ENCODE data around the gene KAZN. TPM values are rescaled to one million over a fixed set of nuclear protein-coding genes. Genes with fewer than 3 reads are reported as not detected.
A peak's percentile ranks its signal among the peaks of the same experiment; 100 is the strongest.

The KAZN gene
- total RNA-seq, 1 donor from 2014 or later = 11.6 TPM

DNA sequence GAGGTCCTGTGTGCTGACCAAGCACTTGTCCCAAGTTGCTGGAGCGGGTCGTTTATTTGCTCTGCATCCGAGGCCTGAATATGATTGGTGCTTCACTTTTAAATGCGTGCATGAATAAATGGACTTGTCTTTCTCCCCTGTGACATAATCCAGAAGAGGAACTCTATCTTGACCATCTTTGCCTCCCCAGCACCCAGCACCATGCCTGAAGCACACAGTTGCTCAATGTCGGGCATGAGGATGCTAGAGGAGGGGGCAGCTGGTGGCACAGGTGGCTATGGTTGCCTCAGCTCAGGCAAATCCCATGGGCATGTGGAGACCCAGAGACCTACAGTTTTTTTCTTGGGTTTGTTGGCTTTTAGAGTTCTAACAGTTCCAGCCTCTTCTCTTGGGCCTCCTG is 142.6 kb downstream of the KAZN start:
- Mint-ChIP-seq H3K9me3 (no peaks in the 10 kb centered on the region), H3K4me1 (peaks cover 40% of the 10 kb centered on the region), H3K4me3 (no peak overlapping the region), H3K36me3 (ENCODE audit: low read depth) (peaks cover 3% of the 10 kb centered on the region), H3K27ac (ENCODE audit: unreplicated experiment) (peak overlapping the region; percentile 73), H3K27me3 (ENCODE audit: low read depth) (peaks cover 10% of the 10 kb centered on the region)
- DNase-seq (ENCODE audit: low read depth, low spot score) = no peak
- TF ChIP-seq, protein P1, sequence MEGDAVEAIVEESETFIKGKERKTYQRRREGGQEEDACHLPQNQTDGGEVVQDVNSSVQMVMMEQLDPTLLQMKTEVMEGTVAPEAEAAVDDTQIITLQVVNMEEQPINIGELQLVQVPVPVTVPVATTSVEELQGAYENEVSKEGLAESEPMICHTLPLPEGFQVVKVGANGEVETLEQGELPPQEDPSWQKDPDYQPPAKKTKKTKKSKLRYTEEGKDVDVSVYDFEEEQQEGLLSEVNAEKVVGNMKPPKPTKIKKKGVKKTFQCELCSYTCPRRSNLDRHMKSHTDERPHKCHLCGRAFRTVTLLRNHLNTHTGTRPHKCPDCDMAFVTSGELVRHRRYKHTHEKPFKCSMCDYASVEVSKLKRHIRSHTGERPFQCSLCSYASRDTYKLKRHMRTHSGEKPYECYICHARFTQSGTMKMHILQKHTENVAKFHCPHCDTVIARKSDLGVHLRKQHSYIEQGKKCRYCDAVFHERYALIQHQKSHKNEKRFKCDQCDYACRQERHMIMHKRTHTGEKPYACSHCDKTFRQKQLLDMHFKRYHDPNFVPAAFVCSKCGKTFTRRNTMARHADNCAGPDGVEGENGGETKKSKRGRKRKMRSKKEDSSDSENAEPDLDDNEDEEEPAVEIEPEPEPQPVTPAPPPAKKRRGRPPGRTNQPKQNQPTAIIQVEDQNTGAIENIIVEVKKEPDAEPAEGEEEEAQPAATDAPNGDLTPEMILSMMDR (conservative IDR thresholded peaks at IDR 0.05) = no peak

DNA sequence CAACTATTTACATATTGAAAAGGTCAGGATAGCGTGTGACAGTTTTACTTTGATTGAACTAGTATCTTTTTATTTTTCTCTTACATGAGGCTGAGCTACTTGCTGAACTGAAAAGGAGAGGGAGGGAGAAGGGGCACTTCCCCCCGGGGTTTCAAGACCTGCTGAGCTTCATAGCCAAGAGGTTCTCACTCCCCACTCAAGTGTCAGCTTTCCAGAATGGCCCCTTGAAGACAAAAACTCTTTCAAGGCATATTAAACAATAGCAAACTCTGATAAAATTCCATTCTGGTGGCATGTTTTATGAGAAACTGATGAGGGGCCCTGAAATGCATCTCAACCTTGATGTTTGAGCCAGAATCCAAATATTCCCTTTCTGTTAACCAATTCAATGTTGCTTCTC is 143.0 kb downstream of the KAZN start:
- Mint-ChIP-seq H3K36me3 (ENCODE audit: low read depth) (peaks cover 3% of the 10 kb centered on the region), H3K4me1 (peaks cover 40% of the 10 kb centered on the region)

DNA sequence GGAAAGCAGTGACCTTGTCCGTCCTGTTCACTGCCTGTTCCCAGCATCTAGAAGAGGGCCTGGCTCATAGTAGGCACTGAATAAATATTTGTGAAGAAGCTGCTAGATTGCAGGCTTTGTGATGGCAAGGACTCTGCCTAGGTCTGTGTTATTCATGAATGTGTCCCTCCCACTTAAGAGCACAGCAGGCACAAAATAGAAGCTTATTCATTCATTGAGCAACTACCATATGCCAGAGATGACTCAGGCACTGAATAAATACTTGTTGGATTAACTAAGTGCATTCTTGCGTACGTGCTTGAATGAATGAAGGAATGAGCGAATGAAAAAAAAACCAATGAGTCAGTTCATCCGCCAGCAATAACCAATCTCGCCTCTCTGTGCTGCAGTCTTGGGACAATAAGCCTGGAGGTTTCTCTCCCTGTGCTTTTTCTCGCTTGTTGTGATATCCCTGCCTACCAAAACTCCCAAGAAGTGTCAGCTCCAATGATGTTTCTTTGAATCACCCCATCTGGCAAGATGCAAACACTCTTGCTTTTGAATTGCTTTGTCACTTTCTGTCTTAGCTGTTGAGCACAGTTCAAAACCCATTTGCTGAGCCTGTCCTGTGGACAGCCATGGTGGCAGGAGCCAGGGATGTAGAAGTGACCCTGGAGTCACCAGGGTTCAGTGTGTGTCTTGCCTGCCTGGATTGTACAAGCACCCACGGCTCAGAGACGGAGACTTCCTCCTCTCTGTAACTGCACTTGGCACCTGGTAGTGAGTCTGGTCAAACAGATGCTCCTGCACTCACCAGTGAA is 143.9 kb downstream of the KAZN start:
- Mint-ChIP-seq H3K9me3 (no peaks in the 10 kb centered on the region), H3K36me3 (ENCODE audit: low read depth) (peaks cover 3% of the 10 kb centered on the region), H3K27me3 (ENCODE audit: low read depth) (peaks cover 10% of the 10 kb centered on the region), H3K27ac (ENCODE audit: unreplicated experiment) (no peak overlapping the region), H3K4me1 (peaks cover 40% of the 10 kb centered on the region), H3K4me3 (no peak overlapping the region)
- no peak for DNase-seq (ENCODE audit: low read depth, low spot score)
- TF ChIP-seq, protein P1 (conservative IDR thresholded peaks at IDR 0.05) = no peak

More for the DNA sequence above, 143.0 kb downstream of the KAZN start:
- Mint-ChIP-seq H3K27me3 (ENCODE audit: low read depth) (peaks cover 10% of the 10 kb centered on the region), H3K4me3 (no peak overlapping the region), H3K27ac (ENCODE audit: unreplicated experiment) (no peak overlapping the region), H3K9me3 (no peaks in the 10 kb centered on the region)
- no peak for DNase-seq (ENCODE audit: low read depth, low spot score)
- TF ChIP-seq, protein P1 (conservative IDR thresholded peaks at IDR 0.05) = no peak

DNA sequence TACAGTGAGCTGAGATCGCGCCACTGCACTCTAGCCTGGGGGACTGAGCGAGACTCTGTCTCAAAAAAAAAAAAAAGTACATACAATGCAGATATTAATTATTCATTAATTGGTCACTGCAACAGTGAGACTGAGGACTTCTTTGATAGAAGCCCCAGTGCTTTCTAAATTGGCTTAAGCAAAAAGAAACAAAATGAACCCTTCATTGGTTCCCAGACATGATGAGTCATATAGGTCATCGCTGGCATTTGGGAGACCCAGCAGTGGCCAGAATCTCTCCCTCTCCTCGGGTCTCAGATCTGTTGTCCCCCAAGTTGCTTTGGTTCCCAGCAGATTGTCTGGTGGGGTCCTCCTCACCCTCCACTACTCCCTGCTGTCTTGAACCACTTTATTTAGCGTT is 144.9 kb downstream of the KAZN start:
- peaks cover 10% of the 10 kb centered on the region for H3K27me3 Mint-ChIP-seq (ENCODE audit: low read depth)
- H3K4me3 Mint-ChIP-seq = no peak overlapping the region
- H3K9me3 Mint-ChIP-seq = no peaks in the 10 kb centered on the region
- TF ChIP-seq, protein P1 (conservative IDR thresholded peaks at IDR 0.05) = no peak
- peaks cover 40% of the 10 kb centered on the region for H3K4me1 Mint-ChIP-seq
- H3K36me3 Mint-ChIP-seq (ENCODE audit: low read depth) = peaks cover 3% of the 10 kb centered on the region
- DNase-seq (ENCODE audit: low read depth, low spot score) = no peak
- no peak overlapping the region for H3K27ac Mint-ChIP-seq (ENCODE audit: unreplicated experiment)

- TF ChIP-seq, protein P1 (conservative IDR thresholded peaks at IDR 0.05) = no peak
- Mint-ChIP-seq H3K27ac (ENCODE audit: unreplicated experiment) (no peak overlapping the region), H3K9me3 (no peaks in the 10 kb centered on the region), H3K4me1 (peaks cover 33% of the 10 kb centered on the region), H3K4me3 (no peak overlapping the region), H3K27me3 (ENCODE audit: low read depth) (peaks cover 4% of the 10 kb centered on the region), H3K36me3 (ENCODE audit: low read depth) (peaks cover 3% of the 10 kb centered on the region)
- DNase-seq (ENCODE audit: low read depth, low spot score) = no peak
Measured at GRCh38 chr1:14745001-14745720, 146.7 kb downstream of the KAZN start.

Measured in neural crest cell (in vitro differentiated cells).